ENCODE data around the gene PDE2A.

Gene PDE2A

GRCh38 chr11:72594493-72595291, 79.5 kb downstream of the PDE2A start:
- in situ Hi-C loops (cut with HindIII; ENCODE audit: low sequenced_read_pairs) = no loop called here

- in situ Hi-C loops (cut with HindIII; ENCODE audit: low sequenced_read_pairs) = no loop called here
These were observed 81.3 kb downstream of the PDE2A start for GRCh38 chr11:72592698-72593495.

GRCh38 chr11:72591785-72592502, 82.3 kb downstream of the PDE2A start:
- in situ Hi-C loops (cut with HindIII; ENCODE audit: low sequenced_read_pairs) = no loop called here

- in situ Hi-C loops (cut with HindIII; ENCODE audit: low sequenced_read_pairs) = no loop called here
These were observed 83.2 kb downstream of the PDE2A start for GRCh38 chr11:72591023-72591422.

GRCh38 chr11:72589802-72590761, 84.1 kb downstream of the PDE2A start:
- in situ Hi-C loops (cut with HindIII; ENCODE audit: low sequenced_read_pairs) = loop anchor here (5.0 kb wide), 1 partner anchor 57 kb away; no protein-coding TSS in a partner anchor

- in situ Hi-C loops (cut with HindIII; ENCODE audit: low sequenced_read_pairs) = loop anchor here (5.0 kb wide), 1 partner anchor 59 kb away; no protein-coding TSS in a partner anchor
These were observed 85.5 kb downstream of the PDE2A start for GRCh38 chr11:72588421-72589410.

- in situ Hi-C loops (cut with HindIII; ENCODE audit: low sequenced_read_pairs) = loop anchor here (5.0 kb wide), 1 partner anchor 60 kb away; no protein-coding TSS in a partner anchor
These were observed 86.5 kb downstream of the PDE2A start for GRCh38 chr11:72587696-72588095.

- in situ Hi-C loops (cut with HindIII; ENCODE audit: low sequenced_read_pairs) = loop anchor here (5.0 kb wide), 1 partner anchor 61 kb away; no protein-coding TSS in a partner anchor
These were observed 87.7 kb downstream of the PDE2A start for GRCh38 chr11:72586321-72587090.

- in situ Hi-C loops (cut with HindIII; ENCODE audit: low sequenced_read_pairs) = loop anchor here (5.0 kb wide), 1 partner anchor 61 kb away; no protein-coding TSS in a partner anchor
These were observed 88.4 kb downstream of the PDE2A start for GRCh38 chr11:72585762-72586311.

- in situ Hi-C loops (cut with HindIII; ENCODE audit: low sequenced_read_pairs) = loop anchor here (5.0 kb wide), 1 partner anchor 62 kb away; no protein-coding TSS in a partner anchor
These were observed 89.2 kb downstream of the PDE2A start for GRCh38 chr11:72584939-72585597.

GRCh38 chr11:72584293-72584938, 89.8 kb downstream of the PDE2A start:
- in situ Hi-C loops (cut with HindIII; ENCODE audit: low sequenced_read_pairs) = no loop called here

GRCh38 chr11:72583616-72584292, 90.5 kb downstream of the PDE2A start:
- in situ Hi-C loops (cut with HindIII; ENCODE audit: low sequenced_read_pairs) = no loop called here

- in situ Hi-C loops (cut with HindIII; ENCODE audit: low sequenced_read_pairs) = no loop called here
These were observed 91.1 kb downstream of the PDE2A start for GRCh38 chr11:72583177-72583553.

- in situ Hi-C loops (cut with HindIII; ENCODE audit: low sequenced_read_pairs) = no loop called here
These were observed 91.7 kb downstream of the PDE2A start for GRCh38 chr11:72582206-72583176.

GRCh38 chr11:72581067-72581466, 93.2 kb downstream of the PDE2A start:
- in situ Hi-C loops (cut with HindIII; ENCODE audit: low sequenced_read_pairs) = no loop called here
